ENCODE results near the gene MRPS18B.

The MRPS18B gene

DNA sequence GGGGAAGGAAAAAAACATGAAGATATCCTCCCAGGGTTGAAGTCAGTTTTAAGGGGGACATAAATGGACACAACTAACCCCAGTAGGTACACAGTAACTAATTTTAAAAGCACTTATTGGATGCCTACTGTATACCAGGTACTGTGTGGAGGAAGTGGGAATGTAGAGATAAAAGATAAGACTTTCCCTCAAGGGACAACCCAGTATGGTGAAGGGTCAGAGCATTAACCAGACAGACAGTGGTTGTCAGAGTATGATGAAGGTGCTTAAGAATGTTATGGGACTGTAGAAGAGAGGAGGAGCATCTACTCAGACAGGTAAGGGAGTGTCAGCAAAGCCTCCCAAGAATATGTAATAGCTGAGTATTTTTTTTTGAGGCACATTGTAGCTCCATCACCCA is 45.5 kb upstream of the MRPS18B start:
- Histone ChIP-seq H3K27ac (ENCODE audit: low read depth, low read length, poor library complexity, severe bottlenecking) (peak overlapping the region; percentile 65), H3K36me3 (ENCODE audit: insufficient read depth, low read length) (peaks cover 23% of the 10 kb centered on the region), H3K4me2 (ENCODE audit: low read length) (peak overlapping the region; percentile 98), H3K4me1 (ENCODE audit: insufficient read depth, low read length, severe bottlenecking) (peaks cover 42% of the 10 kb centered on the region), H3K79me2 (ENCODE audit: insufficient read depth, low read length) (peaks cover 48% of the 10 kb centered on the region), H4K20me1 (ENCODE audit: insufficient read depth, low read length) (0 out of 2 replicates have a peak, but pooled peaks cover 3% of the 10 kb centered on the region), H3K4me3 (ENCODE audit: low read depth, low read length, poor library complexity, severe bottlenecking) (peak overlapping the region; percentile 89), H3K9me2 (ENCODE audit: low read depth, low read length) (no peaks in the 10 kb centered on the region), H2AFZ (ENCODE audit: low read length) (no peak overlapping the region), H3K27me3 (ENCODE audit: insufficient read depth, low read length) (no peaks in the 10 kb centered on the region), H3K9ac (ENCODE audit: low read length) (peak overlapping the region; percentile 91), H3F3A (ENCODE audit: insufficient read depth, low read length) (no peaks in the 10 kb centered on the region), H3K9me3 (ENCODE audit: low read length) (no peaks in the 10 kb centered on the region)
- TF ChIP-seq, protein P1, sequence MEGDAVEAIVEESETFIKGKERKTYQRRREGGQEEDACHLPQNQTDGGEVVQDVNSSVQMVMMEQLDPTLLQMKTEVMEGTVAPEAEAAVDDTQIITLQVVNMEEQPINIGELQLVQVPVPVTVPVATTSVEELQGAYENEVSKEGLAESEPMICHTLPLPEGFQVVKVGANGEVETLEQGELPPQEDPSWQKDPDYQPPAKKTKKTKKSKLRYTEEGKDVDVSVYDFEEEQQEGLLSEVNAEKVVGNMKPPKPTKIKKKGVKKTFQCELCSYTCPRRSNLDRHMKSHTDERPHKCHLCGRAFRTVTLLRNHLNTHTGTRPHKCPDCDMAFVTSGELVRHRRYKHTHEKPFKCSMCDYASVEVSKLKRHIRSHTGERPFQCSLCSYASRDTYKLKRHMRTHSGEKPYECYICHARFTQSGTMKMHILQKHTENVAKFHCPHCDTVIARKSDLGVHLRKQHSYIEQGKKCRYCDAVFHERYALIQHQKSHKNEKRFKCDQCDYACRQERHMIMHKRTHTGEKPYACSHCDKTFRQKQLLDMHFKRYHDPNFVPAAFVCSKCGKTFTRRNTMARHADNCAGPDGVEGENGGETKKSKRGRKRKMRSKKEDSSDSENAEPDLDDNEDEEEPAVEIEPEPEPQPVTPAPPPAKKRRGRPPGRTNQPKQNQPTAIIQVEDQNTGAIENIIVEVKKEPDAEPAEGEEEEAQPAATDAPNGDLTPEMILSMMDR (IDR thresholded peaks at IDR 0.05; ENCODE audit: low read length), result no peak
- no peak for TF ChIP-seq EZH2 (IDR thresholded peaks at IDR 0.05; ENCODE audit: borderline replicate concordance, low read length)

GRCh38 chr6:30573113-30573512 is 44.5 kb upstream of the MRPS18B start:
- Histone ChIP-seq H3K27me3 (ENCODE audit: insufficient read depth, low read length) (no peaks in the 10 kb centered on the region), H3K9me2 (ENCODE audit: low read depth, low read length) (no peaks in the 10 kb centered on the region), H3K9me3 (ENCODE audit: low read length) (no peaks in the 10 kb centered on the region), H3K9ac (ENCODE audit: low read length) (no peak overlapping the region; the same call in 1 of the 2 replicates), H4K20me1 (ENCODE audit: insufficient read depth, low read length) (0 out of 2 replicates have a peak, but pooled peaks cover 3% of the 10 kb centered on the region), H3K4me3 (ENCODE audit: low read depth, low read length, poor library complexity, severe bottlenecking) (no peak overlapping the region), H3K79me2 (ENCODE audit: insufficient read depth, low read length) (peaks cover 48% of the 10 kb centered on the region), H3K4me2 (ENCODE audit: low read length) (peak overlapping the region; percentile 98), H3K27ac (ENCODE audit: low read depth, low read length, poor library complexity, severe bottlenecking) (no peak overlapping the region), H3K4me1 (ENCODE audit: insufficient read depth, low read length, severe bottlenecking) (peaks cover 42% of the 10 kb centered on the region), H2AFZ (ENCODE audit: low read length) (no peak overlapping the region), H3F3A (ENCODE audit: insufficient read depth, low read length) (no peaks in the 10 kb centered on the region), H3K36me3 (ENCODE audit: insufficient read depth, low read length) (peaks cover 33% of the 10 kb centered on the region)
- TF ChIP-seq, protein P1 (IDR thresholded peaks at IDR 0.05; ENCODE audit: low read length), result no peak
- no peak for TF ChIP-seq EZH2 (IDR thresholded peaks at IDR 0.05; ENCODE audit: borderline replicate concordance, low read length)

DNA sequence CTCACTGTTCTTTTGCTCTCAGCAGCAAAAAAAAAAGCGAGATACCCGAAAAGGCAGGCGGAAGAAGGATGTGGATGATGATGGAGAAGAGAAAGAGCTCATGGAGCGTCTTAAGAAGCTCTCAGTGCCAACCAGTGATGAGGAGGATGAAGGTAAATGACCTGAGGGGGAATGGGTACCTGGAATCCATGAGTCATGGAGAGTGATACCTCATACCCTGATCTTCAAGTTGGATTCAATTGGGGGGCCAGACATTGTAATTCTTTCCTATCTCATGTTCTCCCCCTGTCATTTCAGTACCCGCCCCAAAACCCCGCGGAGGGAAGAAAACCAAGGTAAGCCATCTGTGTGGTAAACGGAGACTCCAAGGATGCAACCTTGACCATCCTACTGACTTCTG is 39.6 kb upstream of the MRPS18B start:
- TF ChIP-seq EZH2 (IDR thresholded peaks at IDR 0.05; ENCODE audit: borderline replicate concordance, low read length), result no peak
- TF ChIP-seq, protein P1 (IDR thresholded peaks at IDR 0.05; ENCODE audit: low read length), result no peak
- Histone ChIP-seq H3K9me3 (ENCODE audit: low read length) (no peaks in the 10 kb centered on the region), H4K20me1 (ENCODE audit: insufficient read depth, low read length) (no peaks in the 10 kb centered on the region), H3K4me1 (ENCODE audit: insufficient read depth, low read length, severe bottlenecking) (peaks cover 13% of the 10 kb centered on the region), H2AFZ (ENCODE audit: low read length) (no peak overlapping the region), H3F3A (ENCODE audit: insufficient read depth, low read length) (no peaks in the 10 kb centered on the region), H3K27ac (ENCODE audit: low read depth, low read length, poor library complexity, severe bottlenecking) (no peak overlapping the region), H3K27me3 (ENCODE audit: insufficient read depth, low read length) (no peaks in the 10 kb centered on the region), H3K79me2 (ENCODE audit: insufficient read depth, low read length) (peaks cover 33% of the 10 kb centered on the region), H3K4me3 (ENCODE audit: low read depth, low read length, poor library complexity, severe bottlenecking) (no peak overlapping the region), H3K9ac (ENCODE audit: low read length) (no peak overlapping the region), H3K9me2 (ENCODE audit: low read depth, low read length) (no peaks in the 10 kb centered on the region), H3K36me3 (ENCODE audit: insufficient read depth, low read length) (peaks cover 78% of the 10 kb centered on the region), H3K4me2 (ENCODE audit: low read length) (no peak overlapping the region)

Measured in OCI-LY1 (cell line).